RWPE2 (cell line): ENCODE results near the gene IQGAP2.

Source experiments
- ATAC-seq: fragments of 200-7000 bp; cut with Tn5 transposase; 3 replicates; pipeline ENCODE4 v1.9.1; 2021; ENCODE audit warnings: low read depth
- DNase-seq: peaks from one replicate; pipeline ENCODE4 v3.0.0-alpha.2; 2020; ENCODE audit warnings: low spot score
- H3K27ac ChIP-seq: fragments of 450-650 bp; 2 replicates; pipeline ENCODE4 v1.5.1; 2017; ENCODE audit warnings: mild to moderate bottlenecking; ENCODE audit not compliant: poor library complexity, severe bottlenecking
- H3K27me3 ChIP-seq: fragments of 250-450 bp; sonication (Bioruptor Pico); 2 replicates; pipeline ENCODE4 v1.5.1; 2021; ENCODE audit warnings: mild to moderate bottlenecking, moderate library complexity; ENCODE audit not compliant: insufficient read depth, poor library complexity, severe bottlenecking
- H3K36me3 ChIP-seq: fragments of 250-450 bp; sonication (Bioruptor Pico); 2 replicates; pipeline ENCODE4 v1.5.1; 2020; ENCODE audit warnings: low read depth, mild to moderate bottlenecking, moderate library complexity
- H3K4me1 ChIP-seq: fragments of 250-450 bp; sonication (Bioruptor Pico); 2 replicates; pipeline ENCODE4 v1.5.1; 2021; ENCODE audit warnings: mild to moderate bottlenecking, moderate library complexity; ENCODE audit not compliant: insufficient read depth, poor library complexity, severe bottlenecking
- H3K4me3 ChIP-seq: fragments of 250-450 bp; sonication (Bioruptor Pico); 2 replicates; pipeline ENCODE4 v1.5.1; 2021; ENCODE audit warnings: mild to moderate bottlenecking, moderate library complexity; ENCODE audit not compliant: severe bottlenecking
- H3K9me3 ChIP-seq: fragments of 250-450 bp; sonication (Bioruptor Pico); 2 replicates; pipeline ENCODE4 v1.5.1; 2021; ENCODE audit warnings: mild to moderate bottlenecking, moderate library complexity; ENCODE audit not compliant: severe bottlenecking
- CTCF ChIP-seq: fragments of 450-650 bp; IDR thresholded peaks from one replicate; pipeline ENCODE4 v1.5.1; 2017; ENCODE audit warnings: mild to moderate bottlenecking, moderate library complexity; ENCODE audit not compliant: poor library complexity, severe bottlenecking

Gene IQGAP2

GRCh38 chr5:76475936-76476335 lies 72.9 kb downstream of the IQGAP2 start:
- H3K27ac ChIP-seq = no peak overlapping the region
- no peaks in the 10 kb centered on the region for H3K27me3 ChIP-seq
- no peaks in the 10 kb centered on the region for H3K36me3 ChIP-seq
- H3K4me1 ChIP-seq = peaks cover 16% of the 10 kb centered on the region
- DNase-seq (no peak), ATAC-seq (no peak)
- no peak overlapping the region for H3K4me3 ChIP-seq
- no peak for TF ChIP-seq CTCF
- peaks cover 2% of the 10 kb centered on the region for H3K9me3 ChIP-seq

GRCh38 chr5:76476474-76477038 lies 73.5 kb downstream of the IQGAP2 start:
- no peak for DNase-seq
- ATAC-seq = no peak
- no peaks in the 10 kb centered on the region for H3K36me3 ChIP-seq
- H3K4me1 ChIP-seq = peaks cover 14% of the 10 kb centered on the region
- no peaks in the 10 kb centered on the region for H3K9me3 ChIP-seq
- H3K27ac ChIP-seq = no peak overlapping the region
- no peaks in the 10 kb centered on the region for H3K27me3 ChIP-seq
- TF ChIP-seq CTCF = no peak
- H3K4me3 ChIP-seq = no peak overlapping the region

GRCh38 chr5:76477061-76477460 lies 74.0 kb downstream of the IQGAP2 start:
- H3K27me3 ChIP-seq = no peaks in the 10 kb centered on the region
- H3K27ac ChIP-seq = no peak overlapping the region
- H3K4me3 ChIP-seq = no peak overlapping the region
- H3K9me3 ChIP-seq = no peaks in the 10 kb centered on the region
- DNase-seq (no peak), ATAC-seq (no peak)
- peaks cover 9% of the 10 kb centered on the region for H3K4me1 ChIP-seq
- no peak for TF ChIP-seq CTCF
- no peaks in the 10 kb centered on the region for H3K36me3 ChIP-seq

- ATAC-seq (no peak), DNase-seq (no peak)
- H3K27me3 ChIP-seq = no peaks in the 10 kb centered on the region
- peaks cover 5% of the 10 kb centered on the region for H3K4me1 ChIP-seq
- no peak for TF ChIP-seq CTCF
- no peak overlapping the region for H3K4me3 ChIP-seq
- H3K36me3 ChIP-seq = no peaks in the 10 kb centered on the region
- no peak overlapping the region for H3K27ac ChIP-seq
- H3K9me3 ChIP-seq = no peaks in the 10 kb centered on the region
Measured at GRCh38 chr5:76477571-76477970, 74.5 kb downstream of the IQGAP2 start.

- Histone ChIP-seq H3K9me3 (no peaks in the 10 kb centered on the region), H3K4me3 (no peak overlapping the region), H3K27ac (no peak overlapping the region), H3K4me1 (no peaks in the 10 kb centered on the region), H3K36me3 (no peaks in the 10 kb centered on the region), H3K27me3 (no peaks in the 10 kb centered on the region)
- DNase-seq (no peak), ATAC-seq (no peak)
- no peak for TF ChIP-seq CTCF
Measured at GRCh38 chr5:76479281-76479680, 76.2 kb downstream of the IQGAP2 start.
